Activated CD4-positive, alpha-beta T cell treated with anti-CD3 and anti-CD28 coated beads for 36 hours (primary cell): ENCODE data around the gene SMIM45.

Source experiments
- ATAC-seq: fragments of 200-7000 bp; cut with Tn5 transposase; one replicate; pipeline ENCODE4 v1.10.0; 2021; ENCODE audit warnings: mild to moderate bottlenecking, moderate library complexity
- CTCF ChIA-PET: fragments of 350-600 bp; sonication (Branson Sonifier 250); formaldehyde crosslinking; loops from one replicate; lab custom pipeline; 2021; ENCODE audit warnings: antibody characterized with exemption; lab: Charles Lee
- POLR2A ChIA-PET: fragments of 350-600 bp; sonication (Branson Sonifier 250); formaldehyde crosslinking; loops from one replicate; lab custom pipeline; 2021; ENCODE audit warnings: antibody characterized with exemption, inconsistent platforms; lab: Charles Lee
- DNase-seq: peaks from one replicate; pipeline ENCODE4 v3.0.0-alpha.2; 2020
- H3K27ac Mint-ChIP-seq: one replicate; pipeline ENCODE4 v1.8.0; 2021; ENCODE audit warnings: mixed read lengths
- H3K27me3 Mint-ChIP-seq: one replicate; pipeline ENCODE4 v1.8.0; 2021; ENCODE audit warnings: mixed read lengths
- H3K36me3 Mint-ChIP-seq: one replicate; pipeline ENCODE4 v1.8.0; 2021; ENCODE audit warnings: low read depth, mixed read lengths
- H3K4me1 Mint-ChIP-seq: one replicate; pipeline ENCODE4 v1.8.0; 2021; ENCODE audit warnings: mixed read lengths
- H3K4me3 Mint-ChIP-seq: one replicate; pipeline ENCODE4 v1.8.0; 2021; ENCODE audit warnings: mild to moderate bottlenecking, moderate library complexity, mixed read lengths
- H3K9me3 Mint-ChIP-seq: one replicate; pipeline ENCODE4 v1.8.0; 2021; ENCODE audit warnings: low read depth, mixed read lengths
- intact Hi-C, 2 experiments: fragments of 100-400 bp; cut with DNase I in 1 of 2; cut with micrococcal nuclease in 1 of 2; formaldehyde crosslinking; loops; one replicate each; pipeline versions ENCODE4 v1.14.2 to v1.15.1; 2022 to 2024; cut with DNase I, micrococcal nuclease

SMIM45 gene

DNA sequence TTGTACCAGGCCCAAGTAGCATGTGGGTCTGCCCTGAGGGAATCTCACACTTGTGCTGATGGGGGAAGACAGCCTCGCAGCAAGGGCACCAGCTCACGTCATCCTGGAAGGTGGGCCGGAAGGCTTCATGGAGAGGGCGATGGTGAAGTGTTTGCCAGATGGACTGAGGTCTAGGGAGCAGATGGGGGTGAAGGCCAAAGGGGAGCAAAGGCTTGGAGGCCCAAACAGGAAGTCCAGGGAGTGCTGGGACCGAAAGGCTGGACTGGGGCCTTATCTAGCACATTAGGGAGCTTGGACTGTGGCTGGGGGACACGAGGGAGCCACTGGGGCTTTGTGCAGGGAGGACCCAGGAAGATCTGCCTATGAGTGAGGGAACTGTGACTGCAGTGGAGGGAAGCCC, 24.1 kb upstream of the SMIM45 start:
- no peak for DNase-seq
- ChIA-PET CTCF (interaction anchor here (1.2 to 1.4 kb wide), 2 partner anchors 13 to 69 kb away, joined by 3 to 4 read pairs; no protein-coding TSS in a partner anchor), POLR2A (interaction anchor here (0.7 to 1.3 kb wide), 2 partner anchors 65 to 169 kb away, joined by 3 read pairs; no protein-coding TSS in a partner anchor)
- Mint-ChIP-seq H3K36me3 (peaks cover 1% of the 10 kb centered on the region), H3K4me1 (peaks cover 14% of the 10 kb centered on the region), H3K4me3 (no peak overlapping the region), H3K9me3 (no peaks in the 10 kb centered on the region), H3K27ac (no peak overlapping the region), H3K27me3 (peaks cover 5% of the 10 kb centered on the region)
- intact Hi-C loops: loop anchor here in 1 of 2 experiments (2.0 kb wide), 1 partner anchor 13 kb away; no protein-coding TSS in a partner anchor
- ATAC-seq: no peak

DNA sequence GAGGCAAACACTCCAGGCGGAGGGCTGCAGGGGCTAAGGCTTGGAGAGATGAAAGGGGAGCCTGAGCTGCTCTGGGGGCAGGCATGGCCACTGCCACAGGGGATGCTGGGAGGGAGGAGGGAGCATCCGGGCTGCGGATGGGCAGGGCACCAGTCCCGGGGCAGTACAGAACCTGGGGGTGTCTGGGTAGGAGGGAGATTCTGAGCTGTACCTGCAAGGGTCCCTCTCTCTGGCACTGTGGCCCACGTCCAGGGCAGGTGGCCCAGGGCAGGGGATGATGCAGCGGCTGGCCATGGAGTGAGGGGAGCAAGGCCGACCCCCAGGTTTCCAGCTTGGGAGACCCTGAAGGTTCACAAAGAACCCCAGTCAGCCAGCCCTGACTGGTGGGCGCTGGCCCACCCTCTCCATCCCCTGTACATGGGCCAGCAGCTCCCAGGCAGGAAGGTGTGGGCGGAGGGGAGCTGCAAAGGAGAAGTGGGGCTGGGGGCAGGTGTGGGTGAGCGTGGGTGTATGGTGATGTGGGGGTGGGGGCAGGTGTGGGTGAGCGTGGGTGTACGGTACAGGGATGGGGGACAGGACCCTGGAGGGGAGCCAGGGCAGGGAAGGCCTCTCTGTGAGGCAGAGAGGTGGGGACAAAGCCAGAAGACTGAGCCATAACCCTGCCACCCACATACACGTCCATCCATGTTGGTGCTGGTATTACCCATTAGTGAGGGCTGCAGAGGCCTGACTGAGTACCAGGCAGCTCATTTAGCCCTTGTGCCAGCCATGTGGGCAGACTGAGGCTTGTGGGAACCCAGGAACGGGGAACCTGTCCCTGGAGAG, 23.1 kb upstream of the SMIM45 start:
- Mint-ChIP-seq H3K27ac (no peak overlapping the region), H3K4me3 (no peak overlapping the region), H3K9me3 (no peaks in the 10 kb centered on the region), H3K27me3 (peaks cover 5% of the 10 kb centered on the region), H3K4me1 (peaks cover 14% of the 10 kb centered on the region), H3K36me3 (peaks cover 2% of the 10 kb centered on the region)
- ATAC-seq (no peak), DNase-seq (no peak)
- intact Hi-C loops: no loop called here
- ChIA-PET CTCF (interaction anchor here (0.6 to 1.2 kb wide), 3 partner anchors 12 to 274 kb away, joined by 3 read pairs; no protein-coding TSS in a partner anchor), POLR2A (interaction anchor here (1.0 to 1.3 kb wide), 2 partner anchors 18 to 66 kb away, joined by 3 to 4 read pairs; partner anchors contain the start of gene CENPM)

DNA sequence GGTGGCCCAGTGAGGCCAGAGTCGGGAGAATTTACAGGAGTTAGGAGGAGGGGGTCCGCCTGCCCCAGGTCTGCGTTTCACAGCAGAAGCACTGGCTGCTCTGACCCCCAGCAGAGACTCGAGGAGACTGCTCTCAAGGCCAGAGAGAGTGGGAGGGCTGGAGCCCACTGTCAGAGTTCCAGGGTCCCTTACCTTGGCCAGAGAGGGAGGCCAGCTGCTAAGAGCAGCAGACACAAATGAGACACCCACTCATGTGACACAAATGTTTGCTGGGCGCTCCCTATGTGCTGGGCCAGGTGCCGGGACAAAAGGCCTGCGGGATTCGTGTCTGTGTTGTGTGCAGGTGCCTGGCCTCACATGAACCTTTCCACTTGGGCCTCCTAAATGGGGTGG, 22.5 kb upstream of the SMIM45 start:
- CTCF ChIA-PET: interaction anchor here (0.7 kb wide), 1 partner anchor 160 kb away, joined by 3 read pairs; no protein-coding TSS in a partner anchor
- Mint-ChIP-seq H3K4me3 (no peak overlapping the region), H3K4me1 (peaks cover 14% of the 10 kb centered on the region), H3K9me3 (no peaks in the 10 kb centered on the region), H3K36me3 (peaks cover 2% of the 10 kb centered on the region), H3K27ac (no peak overlapping the region), H3K27me3 (peaks cover 5% of the 10 kb centered on the region)
- ATAC-seq (no peak), DNase-seq (no peak)
- POLR2A ChIA-PET: interaction anchor here (1.0 to 1.3 kb wide), 2 partner anchors 17 to 67 kb away, joined by 3 to 4 read pairs; partner anchors contain the start of gene CENPM
- intact Hi-C loops: no loop called here

DNA sequence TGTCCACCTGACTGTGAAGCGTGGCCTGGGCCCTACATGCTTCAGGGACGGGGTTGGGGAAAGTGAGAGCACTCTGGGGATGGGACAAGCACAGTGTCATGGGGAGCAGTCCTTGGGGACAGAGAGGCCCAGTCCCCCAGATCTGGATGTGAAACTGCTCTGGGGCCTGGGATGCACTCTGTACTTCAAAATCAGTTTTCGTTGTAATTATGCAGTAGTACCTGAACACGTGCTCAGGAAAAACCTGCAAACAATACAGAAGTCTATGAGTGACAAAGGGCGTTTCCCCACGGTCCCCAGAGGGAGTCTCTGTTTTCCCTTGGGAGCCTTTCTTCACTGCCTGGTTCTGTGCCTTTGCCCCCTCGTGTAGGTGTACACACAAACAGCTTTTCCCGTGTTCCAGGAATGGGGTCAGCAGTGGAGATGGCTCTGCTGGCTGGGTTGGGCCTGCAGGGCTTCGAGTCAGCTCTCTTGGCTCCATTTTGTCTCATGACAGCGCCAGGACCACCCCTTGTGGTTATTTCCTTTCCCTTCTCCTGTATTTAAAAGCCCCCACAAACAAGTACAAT, 20.2 kb upstream of the SMIM45 start:
- ChIA-PET POLR2A (no interaction called here), CTCF (interaction anchor here (0.7 kb wide), 1 partner anchor 102 kb away, joined by 3 read pairs; no protein-coding TSS in a partner anchor)
- Mint-ChIP-seq H3K27ac (no peak overlapping the region), H3K36me3 (peaks cover 15% of the 10 kb centered on the region), H3K4me3 (no peak overlapping the region), H3K27me3 (no peaks in the 10 kb centered on the region), H3K9me3 (no peaks in the 10 kb centered on the region), H3K4me1 (peaks cover 10% of the 10 kb centered on the region)
- intact Hi-C loops: no loop called here
- DNase-seq (no peak), ATAC-seq (no peak)

DNA sequence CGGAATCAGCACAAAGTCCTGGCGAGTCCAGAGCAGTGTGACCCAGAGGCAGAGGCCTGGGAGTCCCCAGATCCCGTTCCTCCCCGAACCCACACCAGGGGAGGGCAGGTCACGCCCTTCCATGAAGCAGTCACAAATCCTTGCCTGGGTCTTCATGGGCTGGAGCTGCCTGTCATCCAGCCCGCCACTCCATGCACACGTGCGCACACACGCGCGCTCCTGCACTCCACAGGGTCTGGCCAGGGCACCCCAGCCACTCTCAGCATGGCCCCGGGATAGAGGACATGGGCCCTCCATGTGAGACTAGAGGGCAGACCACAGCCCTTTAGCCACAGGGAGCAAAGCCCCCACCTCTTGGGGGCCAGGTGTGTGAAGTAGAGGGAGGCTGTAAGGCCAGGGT, 19.6 kb upstream of the SMIM45 start:
- Mint-ChIP-seq H3K9me3 (no peaks in the 10 kb centered on the region), H3K36me3 (peaks cover 20% of the 10 kb centered on the region), H3K4me1 (peaks cover 10% of the 10 kb centered on the region), H3K27me3 (no peaks in the 10 kb centered on the region), H3K4me3 (no peak overlapping the region), H3K27ac (no peak overlapping the region)
- no peak for ATAC-seq
- DNase-seq: no peak
- ChIA-PET CTCF (no interaction called here), POLR2A (no interaction called here)
- intact Hi-C loops: no loop called here

DNA sequence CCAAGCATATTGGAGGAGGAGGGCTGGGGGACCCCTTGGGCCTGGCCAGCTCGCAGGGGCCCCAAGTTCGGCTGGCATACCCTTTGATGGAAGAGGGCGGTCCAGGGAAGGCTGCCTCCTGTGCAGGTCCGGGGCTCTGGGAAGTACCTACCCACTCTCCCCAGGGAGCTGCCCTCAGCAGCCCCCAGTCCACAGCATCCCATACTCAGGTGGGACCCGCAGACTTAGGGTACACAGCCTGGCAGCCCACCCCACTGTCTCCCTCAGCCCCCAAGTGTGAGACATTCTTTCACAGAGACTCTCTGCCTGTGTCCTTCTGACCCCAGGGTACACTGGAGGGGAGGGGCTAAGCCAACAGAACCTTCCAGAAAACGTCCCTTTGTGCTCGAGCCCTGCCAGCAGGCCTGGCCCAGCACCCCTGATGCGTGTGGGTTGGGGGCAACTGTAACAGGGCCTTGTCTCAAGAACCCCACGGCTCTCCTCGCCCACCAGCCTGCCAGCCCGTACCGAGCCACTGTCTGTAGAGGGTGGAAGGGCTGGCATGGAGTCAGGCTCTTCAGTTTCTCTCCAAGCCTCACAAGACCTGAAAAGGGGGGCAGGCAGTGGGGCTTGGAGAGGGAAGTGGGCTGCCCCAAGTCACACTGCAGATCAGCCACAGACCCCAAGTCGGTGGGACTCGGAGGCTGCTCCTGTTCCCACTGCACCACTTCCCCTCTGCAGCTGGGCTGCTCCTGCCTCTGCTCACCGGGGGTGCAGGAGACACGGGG, 18.4 kb upstream of the SMIM45 start:
- CTCF ChIA-PET: interaction anchor here (4.3 kb wide), 1 partner anchor 7 kb away, joined by 17 read pairs; the partner anchor contains the start of gene TNFRSF13C
- ATAC-seq (peak; percentile 16), DNase-seq (no peak)
- Mint-ChIP-seq H3K27me3 (no peaks in the 10 kb centered on the region), H3K36me3 (peaks cover 25% of the 10 kb centered on the region), H3K27ac (no peak overlapping the region), H3K4me1 (peaks cover 11% of the 10 kb centered on the region), H3K9me3 (no peaks in the 10 kb centered on the region), H3K4me3 (no peak overlapping the region)
- intact Hi-C loops: no loop called here
- POLR2A ChIA-PET: no interaction called here

DNA sequence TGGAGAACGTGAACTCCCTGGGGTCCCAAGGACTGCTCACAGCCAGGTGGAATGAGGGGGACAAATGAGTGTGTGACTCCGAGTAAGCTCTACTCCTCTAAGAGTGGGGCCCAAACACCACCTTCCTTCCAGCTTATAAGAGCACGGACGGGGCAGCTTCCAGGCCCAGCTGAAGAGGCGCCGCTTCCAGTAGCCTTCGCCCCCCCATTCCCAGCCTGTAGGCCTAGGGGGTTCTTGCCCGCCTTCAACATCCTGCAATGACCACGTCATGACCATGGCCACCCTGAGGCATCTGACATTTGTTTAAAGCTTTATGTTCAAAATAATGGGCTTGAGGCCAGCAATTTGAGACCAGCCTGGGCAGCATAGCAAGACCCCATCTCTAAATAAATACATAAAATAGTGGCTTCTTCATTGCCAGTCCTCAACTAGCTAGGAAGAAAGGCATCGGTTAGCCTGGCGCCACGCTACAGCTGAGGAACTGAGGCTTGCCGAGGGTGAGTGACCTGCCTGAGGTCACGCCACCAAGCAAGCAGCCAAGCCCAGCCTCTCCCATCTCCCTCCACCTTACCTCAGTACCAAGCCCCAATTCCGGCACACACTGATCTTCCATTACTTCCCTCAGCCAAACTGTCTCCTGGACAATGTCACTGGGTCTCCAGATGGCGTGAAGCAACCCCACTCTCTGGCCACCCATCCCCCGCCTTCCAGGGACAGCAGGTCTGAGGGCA, 17.5 kb upstream of the SMIM45 start:
- ChIA-PET POLR2A (no interaction called here), CTCF (interaction anchor here (4.3 kb wide), 1 partner anchor 8 kb away, joined by 17 read pairs; the partner anchor contains the start of gene TNFRSF13C)
- Mint-ChIP-seq H3K4me3 (no peak overlapping the region), H3K36me3 (peaks cover 34% of the 10 kb centered on the region), H3K27me3 (no peaks in the 10 kb centered on the region), H3K9me3 (no peaks in the 10 kb centered on the region), H3K4me1 (peaks cover 15% of the 10 kb centered on the region), H3K27ac (no peak overlapping the region)
- intact Hi-C loops: no loop called here
- DNase-seq: no peak
- no peak for ATAC-seq

DNA sequence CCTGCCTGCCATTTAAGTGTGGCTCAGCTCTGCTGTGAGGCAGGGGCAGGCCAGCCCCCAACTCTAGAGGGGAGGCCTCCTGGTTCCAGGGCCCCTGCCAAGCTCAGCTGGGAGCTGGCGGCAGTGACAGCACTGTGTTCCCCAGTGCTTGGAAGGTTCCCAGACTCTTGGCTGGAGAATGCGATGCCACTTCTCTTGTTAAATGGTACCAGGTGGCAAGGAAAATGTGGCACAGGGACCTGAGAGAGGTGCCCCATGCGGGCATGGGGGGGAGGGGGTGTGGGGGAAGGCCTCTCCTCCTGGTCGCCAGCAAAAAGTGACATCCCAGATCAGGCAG, 17.0 kb upstream of the SMIM45 start:
- ChIA-PET POLR2A (no interaction called here), CTCF (interaction anchor here (4.3 kb wide), 1 partner anchor 9 kb away, joined by 17 read pairs; the partner anchor contains the start of gene TNFRSF13C)
- H3K36me3 Mint-ChIP-seq: peaks cover 39% of the 10 kb centered on the region
- H3K9me3 Mint-ChIP-seq: no peaks in the 10 kb centered on the region
- DNase-seq (no peak), ATAC-seq (no peak)
- no peak overlapping the region for H3K4me3 Mint-ChIP-seq
- intact Hi-C loops: no loop called here
- H3K4me1 Mint-ChIP-seq: peaks cover 20% of the 10 kb centered on the region
- no peak overlapping the region for H3K27ac Mint-ChIP-seq
- no peaks in the 10 kb centered on the region for H3K27me3 Mint-ChIP-seq

DNA sequence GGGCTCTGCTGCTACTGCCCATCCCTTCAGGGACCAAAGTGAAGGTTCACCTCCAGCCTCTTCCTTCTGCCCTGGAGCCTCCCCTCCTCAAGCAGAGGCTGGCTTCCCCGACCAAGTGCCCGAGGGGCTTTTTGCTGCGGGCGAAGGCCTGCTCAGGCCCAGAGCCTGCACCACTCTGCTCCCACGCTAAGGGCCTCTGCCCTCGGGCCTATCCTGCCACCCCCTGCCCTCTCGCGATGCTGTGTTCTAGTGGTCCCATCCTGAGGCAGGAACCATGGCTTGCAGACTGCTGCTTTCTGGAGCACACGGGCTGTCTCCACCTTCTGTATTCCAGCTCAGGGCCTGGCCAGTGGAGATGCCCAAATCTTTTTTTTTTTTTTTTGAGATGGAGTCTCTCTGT, 16.4 kb upstream of the SMIM45 start:
- intact Hi-C loops: no loop called here
- POLR2A ChIA-PET: no interaction called here
- ATAC-seq: no peak
- H3K9me3 Mint-ChIP-seq: no peaks in the 10 kb centered on the region
- no peak for DNase-seq
- H3K4me3 Mint-ChIP-seq: no peak overlapping the region
- peaks cover 26% of the 10 kb centered on the region for H3K4me1 Mint-ChIP-seq
- no peaks in the 10 kb centered on the region for H3K27me3 Mint-ChIP-seq
- H3K36me3 Mint-ChIP-seq: peaks cover 44% of the 10 kb centered on the region
- no peak overlapping the region for H3K27ac Mint-ChIP-seq
- CTCF ChIA-PET: interaction anchor here (4.3 kb wide), 1 partner anchor 9 kb away, joined by 17 read pairs; the partner anchor contains the start of gene TNFRSF13C

DNA sequence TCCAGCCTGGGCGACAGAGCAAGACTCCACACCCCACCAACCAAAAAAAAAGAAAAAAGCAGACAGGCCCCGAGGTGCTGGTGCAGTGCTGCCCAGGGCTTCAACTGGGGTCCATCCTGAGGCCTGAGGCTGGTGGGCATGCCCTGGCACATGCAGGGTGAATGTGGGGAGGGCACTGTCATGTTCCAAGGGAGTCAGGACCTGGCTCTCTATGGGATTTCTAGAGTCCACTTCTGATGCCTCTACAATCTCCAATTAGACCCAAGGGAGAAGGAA, 15.1 kb upstream of the SMIM45 start:
- DNase-seq (no peak), ATAC-seq (no peak)
- H3K9me3 Mint-ChIP-seq: no peaks in the 10 kb centered on the region
- no peaks in the 10 kb centered on the region for H3K27me3 Mint-ChIP-seq
- intact Hi-C loops: no loop called here
- peaks cover 39% of the 10 kb centered on the region for H3K4me1 Mint-ChIP-seq
- no peak overlapping the region for H3K27ac Mint-ChIP-seq
- no peak overlapping the region for H3K4me3 Mint-ChIP-seq
- POLR2A ChIA-PET: interaction anchor here (0.6 kb wide), 1 partner anchor 117 kb away, joined by 4 read pairs; no protein-coding TSS in a partner anchor
- CTCF ChIA-PET: interaction anchor here (4.3 kb wide), 1 partner anchor 11 kb away, joined by 17 read pairs; the partner anchor contains the start of gene TNFRSF13C
- peaks cover 57% of the 10 kb centered on the region for H3K36me3 Mint-ChIP-seq
